ENCODE measurements around the gene AVPR2.

GRCh38 chrX:153902385-153902784 lies 2.1 kb upstream of the AVPR2 start:
- no peak for TF ChIP-seq CTCF (IDR thresholded peaks at IDR 0.05)
- no peak for TF ChIP-seq POLR2A (IDR thresholded peaks at IDR 0.05)

Measured in Peyer's patch (tissue), 4 donors.